NB4 (cell line): ENCODE results near the gene ADAM12.

Experiments
- DNase-seq: peaks from one replicate; pipeline ENCODE4 v3.0.0; 2010; ENCODE audit warnings: low read depth
- H3K4me3 ChIP-seq: one replicate; pipeline ENCODE4 v1.5.1; 2011; ENCODE audit warnings: mild to moderate bottlenecking, low read depth, low read length, moderate library complexity
- CTCF ChIP-seq: IDR thresholded peaks from one replicate; pipeline ENCODE4 v1.5.1; 2012; ENCODE audit warnings: low read depth, low read length
- MYC ChIP-seq: IDR thresholded peaks from 2 replicates; pipeline ENCODE4 v1.6.1; 2011; ENCODE audit warnings: low read depth, low read length
- POLR2A ChIP-seq: IDR thresholded peaks from 2 replicates; pipeline ENCODE4 v1.6.1; 2011; ENCODE audit warnings: mild to moderate bottlenecking; ENCODE audit not compliant: insufficient read length; ENCODE audit errors: extremely low read depth
- TF ChIP-seq, protein P1 (sequence below): IDR thresholded peaks from 2 replicates; pipeline ENCODE4 v1.6.1; 2011; ENCODE audit warnings: low read depth, low read length

ADAM12 gene

DNA sequence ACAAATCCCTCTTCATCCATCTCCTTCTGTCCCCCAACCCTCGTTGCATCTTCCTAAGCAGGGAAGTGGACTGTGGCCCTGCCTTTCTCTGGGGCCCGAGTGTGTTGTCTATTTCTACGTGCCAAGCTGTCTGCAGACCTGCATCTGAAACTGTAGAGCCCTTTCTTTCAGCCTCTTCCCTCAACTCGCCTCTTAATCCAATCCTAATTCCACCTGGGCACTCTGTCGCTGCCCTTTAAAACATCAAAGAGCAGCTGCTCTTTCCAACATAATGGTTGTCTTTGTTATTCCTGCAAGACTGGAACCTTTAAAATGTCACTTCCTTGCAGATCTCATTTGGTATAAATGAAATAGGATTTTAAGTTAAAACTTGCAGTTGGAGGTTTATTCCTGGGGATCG lies 21.5 kb upstream of the ADAM12 start:
- H3K4me3 ChIP-seq: no peak overlapping the region
- TF ChIP-seq CTCF (no peak), MYC (no peak), POLR2A (no peak)
- TF ChIP-seq, protein P1, sequence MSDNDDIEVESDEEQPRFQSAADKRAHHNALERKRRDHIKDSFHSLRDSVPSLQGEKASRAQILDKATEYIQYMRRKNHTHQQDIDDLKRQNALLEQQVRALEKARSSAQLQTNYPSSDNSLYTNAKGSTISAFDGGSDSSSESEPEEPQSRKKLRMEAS: no peak

DNA sequence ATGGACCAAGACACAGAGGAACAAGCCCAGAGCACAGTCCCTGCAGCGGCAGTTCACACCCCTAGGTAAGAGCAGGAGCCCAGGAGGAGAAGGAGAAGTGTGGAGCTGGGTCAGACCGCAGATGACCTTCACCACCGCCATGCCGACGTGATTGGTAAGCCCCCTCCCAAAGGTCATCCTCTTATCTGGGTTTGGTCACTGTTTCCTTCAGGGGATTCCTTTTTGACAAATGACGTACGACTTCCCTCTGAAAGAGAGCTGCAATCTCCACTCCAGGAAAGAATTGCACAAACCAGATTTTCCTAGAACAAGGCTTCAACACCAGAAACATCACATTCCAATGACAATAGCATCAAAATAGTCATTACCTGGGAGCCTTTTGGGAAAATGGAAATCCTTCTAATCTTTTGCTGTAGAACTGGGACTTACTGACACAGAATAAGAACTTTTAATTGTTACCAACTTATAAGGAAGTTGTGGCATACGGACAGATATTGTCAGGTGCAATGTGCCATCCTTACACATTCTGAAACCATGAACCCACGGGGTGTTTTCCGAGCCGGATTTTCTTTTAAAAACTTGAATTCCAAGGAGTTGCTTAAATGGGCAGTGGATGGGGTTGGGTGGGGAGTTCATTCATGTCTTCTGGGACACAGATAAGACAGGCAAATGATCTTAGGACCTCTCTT lies 20.8 kb upstream of the ADAM12 start:
- TF ChIP-seq POLR2A: no peak
- TF ChIP-seq MYC: no peak
- TF ChIP-seq CTCF: no peak
- TF ChIP-seq, protein P1: no peak
- H3K4me3 ChIP-seq: no peak overlapping the region

More for the DNA sequence above, 21.5 kb upstream of the ADAM12 start:
- no peak for DNase-seq

GRCh38 chr10:126407831-126408230 lies 19.6 kb upstream of the ADAM12 start:
- DNase-seq: no peak
- no peak for TF ChIP-seq POLR2A
- TF ChIP-seq, protein P1: no peak
- TF ChIP-seq CTCF: no peak
- H3K4me3 ChIP-seq: no peak overlapping the region

More for the DNA sequence above, 20.8 kb upstream of the ADAM12 start:
- no peak for DNase-seq

DNA sequence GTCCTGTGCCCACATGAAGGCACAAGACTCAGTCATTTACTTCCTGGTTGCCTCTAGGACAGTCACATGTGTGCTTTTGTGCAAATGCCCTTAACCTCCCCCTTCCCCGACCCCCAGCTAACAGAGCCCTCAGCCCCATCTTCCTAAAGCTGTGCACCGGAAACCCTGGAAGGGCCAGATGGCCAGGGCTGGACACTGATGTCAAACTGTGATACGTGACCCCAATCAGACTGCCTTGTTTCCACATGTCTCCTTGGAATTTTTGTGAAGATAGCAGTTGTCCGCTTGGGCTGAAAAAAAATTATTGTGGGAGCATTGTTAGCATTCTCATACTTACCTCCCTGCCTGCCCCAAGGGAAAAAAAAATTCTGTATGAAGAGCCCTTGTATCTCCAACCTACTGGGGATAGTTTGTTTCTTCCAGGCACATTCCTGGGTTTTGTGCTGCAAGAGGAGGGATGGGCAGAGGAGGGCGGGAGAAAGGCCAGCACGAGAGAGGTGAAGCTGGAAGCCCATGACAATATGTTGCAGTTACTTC lies 17.0 kb upstream of the ADAM12 start:
- TF ChIP-seq MYC (no peak), POLR2A (no peak), CTCF (no peak)
- TF ChIP-seq, protein P1: no peak
- no peak overlapping the region for H3K4me3 ChIP-seq
- no peak for DNase-seq

DNA sequence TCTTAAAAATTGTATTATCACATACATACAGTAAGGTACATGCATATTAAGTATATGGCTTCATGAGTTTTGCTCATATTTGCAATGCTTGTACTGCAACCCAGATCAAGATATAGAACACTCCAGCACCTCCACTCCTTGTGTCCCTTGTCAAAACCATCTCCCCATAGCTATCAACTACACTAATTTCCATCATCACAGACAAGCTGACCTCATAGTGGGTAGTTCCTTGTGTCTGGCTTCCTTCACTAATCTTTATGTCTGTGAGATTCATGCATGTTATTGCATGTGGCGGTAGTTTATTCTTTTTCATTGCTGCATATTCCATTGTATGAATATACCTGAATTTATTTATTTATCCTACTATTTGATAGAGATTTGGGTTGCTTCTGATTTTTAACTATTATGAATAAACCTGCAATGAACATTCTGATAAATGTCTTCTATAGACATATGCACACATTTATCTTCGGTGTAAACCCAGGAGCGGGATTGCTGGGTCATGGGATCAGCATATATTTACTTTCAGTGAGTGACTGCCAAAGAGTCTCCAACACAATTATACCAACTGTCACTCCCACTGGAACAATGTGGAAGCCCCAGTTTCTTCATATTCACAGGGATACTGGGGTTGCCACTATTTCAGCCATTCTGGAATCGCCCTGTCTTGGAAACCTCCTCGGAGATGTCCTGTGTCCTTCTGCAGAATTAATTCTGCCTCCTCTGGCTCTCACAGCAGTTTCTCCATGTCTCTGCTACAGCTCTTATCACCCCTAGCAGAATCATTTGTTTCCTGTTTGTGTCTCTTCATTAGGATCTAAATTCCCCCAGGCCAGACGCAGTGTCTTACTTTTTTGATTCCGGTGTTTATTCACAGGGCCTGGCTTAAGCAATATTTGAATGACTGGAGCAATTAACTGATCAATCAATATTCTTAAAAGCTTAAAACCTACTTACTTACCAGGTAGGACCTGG lies 14.7 kb upstream of the ADAM12 start:
- H3K4me3 ChIP-seq: no peak overlapping the region
- DNase-seq: no peak
- TF ChIP-seq CTCF (no peak), POLR2A (no peak), MYC (no peak)
- TF ChIP-seq, protein P1: no peak
